Immature natural killer cell (primary cell): ENCODE measurements around the gene PRR20G. TPM values are rescaled to one million over a fixed set of nuclear protein-coding genes. Genes with fewer than 3 reads are reported as not detected.

Source experiments
- DNase-seq, 3 donors: peaks; one replicate each; pipeline ENCODE4 v3.0.0; 2022; ENCODE audit warnings: mixed read lengths in 1 of 3
- H3K27ac Mint-ChIP-seq, 6 donors: one replicate each; pipeline ENCODE4 v1.8.0; 2020; ENCODE audit warnings: mixed read lengths in 6 of 6, mild to moderate bottlenecking in 5 of 6, inconsistent platforms in 4 of 6, moderate library complexity in 3 of 6
- H3K27me3 Mint-ChIP-seq, 3 donors: one replicate each; pipeline ENCODE4 v1.8.0; 2020 to 2021; ENCODE audit warnings: low read depth in 3 of 3, mild to moderate bottlenecking in 3 of 3, mixed read lengths in 3 of 3, moderate library complexity in 3 of 3, inconsistent platforms in 1 of 3
- H3K36me3 Mint-ChIP-seq, 3 donors: one replicate each; pipeline ENCODE4 v1.8.0; 2020; ENCODE audit warnings: mixed read lengths in 3 of 3, inconsistent platforms in 2 of 3, mild to moderate bottlenecking in 2 of 3
- H3K4me1 Mint-ChIP-seq, 2 donors: one replicate each; pipeline ENCODE4 v1.8.0; 2020; ENCODE audit warnings: inconsistent platforms in 2 of 2, mild to moderate bottlenecking in 2 of 2, mixed read lengths in 2 of 2, moderate library complexity in 1 of 2
- H3K4me3 Mint-ChIP-seq, 5 donors: one replicate each; pipeline ENCODE4 v1.8.0; 2020; ENCODE audit warnings: mild to moderate bottlenecking in 5 of 5, mixed read lengths in 5 of 5, inconsistent platforms in 3 of 5, moderate library complexity in 3 of 5
- H3K9me3 Mint-ChIP-seq, 6 donors: one replicate each; pipeline ENCODE4 v1.8.0; 2020; ENCODE audit warnings: mild to moderate bottlenecking in 6 of 6, mixed read lengths in 6 of 6, inconsistent platforms in 4 of 6, moderate library complexity in 3 of 6
- polyA plus RNA-seq, 3 donors: library from polyadenylated mRNA; unstranded; fragments of 300-500 nt; fragmentation: Illumina TruSeq; gene quantifications; one replicate each; pipeline ENCODE4 v1.2.3, GENCODE V29; 2021

PRR20G gene
- polyA plus RNA-seq, 3 donors from 2014 or later: not detected

- Mint-ChIP-seq H3K27me3 (peaks cover 0 to 4% (median 2%) of the 10 kb centered on the region in 3 donors), H3K36me3 (no peaks in the 10 kb centered on the region), H3K4me1 (no peaks in the 10 kb centered on the region), H3K4me3 (no peak overlapping the region), H3K9me3 (peaks cover 0 to 3% (median 0%) of the 10 kb centered on the region in 6 donors), H3K27ac (no peak overlapping the region)
- no peak for DNase-seq
These were observed 33.1 kb downstream of the PRR20G start for GRCh38 chr3:127254730-127255129.

DNA sequence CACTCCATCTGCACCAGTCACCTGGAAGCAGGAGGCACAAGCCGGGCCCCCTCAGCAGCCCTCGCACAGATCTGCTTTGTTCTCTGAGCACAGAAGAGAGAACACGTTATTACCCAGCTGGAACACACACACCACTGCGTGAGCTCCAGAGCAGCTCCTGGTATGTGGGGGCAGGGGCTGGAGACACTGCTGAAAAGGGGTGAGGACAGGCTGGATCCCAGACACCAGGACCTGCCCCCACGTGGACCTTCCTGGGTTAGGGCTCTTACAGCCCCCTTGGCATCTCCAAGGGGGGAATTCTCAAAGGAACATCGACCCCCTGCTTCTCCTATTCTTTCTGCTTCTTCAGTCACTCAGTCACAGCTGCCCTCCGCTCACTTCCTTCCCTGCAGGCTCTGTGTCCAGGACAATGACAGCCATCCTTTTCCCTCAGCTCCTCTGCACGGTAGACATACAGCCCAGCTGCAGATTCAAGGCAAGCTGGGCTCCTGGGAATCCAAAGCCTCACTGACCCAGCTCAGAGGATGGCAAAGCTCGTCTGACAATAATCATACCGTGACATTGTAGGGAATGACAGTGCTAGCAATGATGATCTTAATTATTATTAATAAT is 33.7 kb downstream of the PRR20G start:
- H3K9me3 Mint-ChIP-seq: peaks cover 0 to 3% (median 1%) of the 10 kb centered on the region in 6 donors
- no peaks in the 10 kb centered on the region for H3K4me1 Mint-ChIP-seq

GRCh38 chr3:127253491-127253890 is 34.4 kb downstream of the PRR20G start:
- Mint-ChIP-seq H3K27ac (no peak overlapping the region), H3K9me3 (peaks cover 0 to 9% (median 3%) of the 10 kb centered on the region in 6 donors), H3K4me1 (no peaks in the 10 kb centered on the region), H3K36me3 (no peaks in the 10 kb centered on the region), H3K4me3 (no peak overlapping the region), H3K27me3 (peaks cover 0 to 4% (median 2%) of the 10 kb centered on the region in 3 donors)
- no peak for DNase-seq

More for the DNA sequence above, 33.7 kb downstream of the PRR20G start:
- Mint-ChIP-seq H3K27ac (no peak overlapping the region), H3K4me3 (no peak overlapping the region), H3K27me3 (peaks cover 0 to 4% (median 2%) of the 10 kb centered on the region in 3 donors), H3K36me3 (no peaks in the 10 kb centered on the region)
- no peak for DNase-seq

DNA sequence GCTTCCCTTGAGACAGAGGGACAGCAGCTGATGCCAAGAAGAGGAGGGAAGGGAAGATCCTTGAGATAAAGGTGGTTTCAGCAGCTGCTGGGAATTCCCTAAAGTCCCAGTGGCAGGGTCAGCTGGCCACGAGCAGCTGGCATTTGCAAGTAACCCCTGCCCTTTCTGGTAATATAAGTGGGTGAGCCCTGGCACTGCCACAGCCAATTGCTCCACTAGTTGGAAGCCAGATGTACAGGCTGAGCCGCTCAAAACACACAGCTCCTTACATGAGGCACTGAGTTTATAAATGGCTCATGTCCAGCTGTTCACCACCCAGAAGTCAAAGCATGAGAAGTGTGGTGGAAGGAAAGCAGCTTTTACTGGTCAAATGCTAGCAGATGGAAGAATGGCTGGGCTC is 35.4 kb downstream of the PRR20G start:
- DNase-seq: no peak
- Mint-ChIP-seq H3K27me3 (peaks cover 0 to 4% (median 2%) of the 10 kb centered on the region in 3 donors), H3K27ac (no peak overlapping the region), H3K36me3 (no peaks in the 10 kb centered on the region), H3K4me1 (no peaks in the 10 kb centered on the region), H3K4me3 (no peak overlapping the region), H3K9me3 (peaks cover 0 to 20% (median 10%) of the 10 kb centered on the region in 6 donors)

DNA sequence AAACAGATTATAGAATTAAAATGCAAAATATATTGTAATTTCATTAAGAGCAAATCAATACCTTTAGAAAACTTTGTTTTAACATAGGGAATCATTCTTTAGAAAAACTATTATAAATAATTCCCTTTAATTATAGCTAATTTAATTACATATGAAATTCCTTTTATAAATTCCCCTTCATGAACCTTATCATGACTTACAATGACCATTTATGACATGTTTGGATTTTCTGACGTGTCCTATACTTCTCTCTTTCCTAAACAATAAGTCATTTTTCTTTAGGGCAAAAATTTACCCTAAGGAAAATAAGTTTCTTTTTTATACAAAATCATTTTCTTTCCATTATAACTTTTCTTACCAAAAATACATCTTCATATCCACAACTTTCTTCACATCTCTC is 37.8 kb downstream of the PRR20G start:
- H3K27me3 Mint-ChIP-seq: peaks cover 0 to 2% (median 2%) of the 10 kb centered on the region in 3 donors
- H3K9me3 Mint-ChIP-seq: peaks cover 11 to 44% (median 24%) of the 10 kb centered on the region in 6 donors
- DNase-seq: no peak
- no peak overlapping the region for H3K27ac Mint-ChIP-seq
- H3K4me1 Mint-ChIP-seq: no peaks in the 10 kb centered on the region
- H3K36me3 Mint-ChIP-seq: no peaks in the 10 kb centered on the region
- no peak overlapping the region for H3K4me3 Mint-ChIP-seq

GRCh38 chr3:127247292-127247691 is 40.6 kb downstream of the PRR20G start:
- Mint-ChIP-seq H3K9me3 (peaks cover 14 to 48% (median 32%) of the 10 kb centered on the region in 6 donors), H3K27me3 (peaks cover 0 to 4% (median 4%) of the 10 kb centered on the region in 3 donors), H3K4me1 (no peaks in the 10 kb centered on the region), H3K36me3 (no peaks in the 10 kb centered on the region), H3K4me3 (no peak overlapping the region), H3K27ac (no peak overlapping the region)
- no peak for DNase-seq

DNA sequence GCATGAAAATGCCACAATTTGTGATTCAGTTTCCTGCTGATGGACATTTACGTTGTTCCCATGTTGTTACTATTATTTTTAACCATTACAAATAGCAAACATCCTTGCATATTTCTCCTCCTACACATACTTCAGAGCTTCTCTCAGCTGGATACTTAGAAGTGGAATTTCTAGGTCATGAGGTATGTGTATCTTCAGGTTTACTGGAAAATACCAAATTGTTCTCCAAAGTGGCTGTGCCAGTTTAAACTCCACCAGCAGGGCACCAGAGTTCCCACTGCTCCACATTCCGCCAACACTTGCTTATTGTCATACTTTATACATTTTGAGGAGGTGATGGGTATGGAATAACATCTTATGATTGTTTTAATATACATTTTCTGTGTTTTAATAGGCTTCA is 49.2 kb downstream of the PRR20G start:
- H3K27me3 Mint-ChIP-seq: peaks cover 2 to 7% (median 4%) of the 10 kb centered on the region in 3 donors
- no peak overlapping the region for H3K4me3 Mint-ChIP-seq
- H3K36me3 Mint-ChIP-seq: no peaks in the 10 kb centered on the region
- H3K4me1 Mint-ChIP-seq: no peaks in the 10 kb centered on the region
- peaks cover 4 to 15% (median 6%) of the 10 kb centered on the region in 6 donors for H3K9me3 Mint-ChIP-seq
- DNase-seq: no peak
- no peak overlapping the region for H3K27ac Mint-ChIP-seq

DNA sequence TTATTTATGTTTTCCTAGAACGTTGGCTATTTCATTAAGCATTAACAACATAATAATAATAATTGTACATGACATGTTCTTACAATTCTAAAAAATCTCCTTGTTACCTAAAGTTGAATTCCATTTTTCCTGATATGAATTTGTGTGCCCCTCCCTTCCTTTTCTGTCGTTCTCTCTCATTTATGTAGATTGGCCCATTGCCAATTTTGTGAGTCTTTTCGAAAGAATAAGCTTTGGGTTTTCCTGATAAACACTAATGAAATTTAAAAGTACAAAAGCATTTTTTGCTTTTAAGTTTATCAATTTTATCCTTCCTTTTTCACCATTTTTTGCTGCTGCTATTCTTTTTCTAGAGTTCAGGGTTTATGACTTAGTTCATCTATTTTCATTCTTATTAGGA is 50.0 kb downstream of the PRR20G start:
- Mint-ChIP-seq H3K27ac (no peak overlapping the region), H3K9me3 (peaks cover 4 to 15% (median 6%) of the 10 kb centered on the region in 6 donors), H3K27me3 (peaks cover 0 to 8% (median 8%) of the 10 kb centered on the region in 3 donors), H3K36me3 (no peaks in the 10 kb centered on the region), H3K4me1 (no peaks in the 10 kb centered on the region), H3K4me3 (no peak overlapping the region)
- no peak for DNase-seq

- H3K27me3 Mint-ChIP-seq: peaks cover 0 to 10% (median 5%) of the 10 kb centered on the region in 3 donors
- no peaks in the 10 kb centered on the region for H3K9me3 Mint-ChIP-seq
- H3K27ac Mint-ChIP-seq: no peak overlapping the region
These were observed 52.1 kb downstream of the PRR20G start for GRCh38 chr3:127235706-127236105.

GRCh38 chr3:127234778-127235177 is 53.1 kb downstream of the PRR20G start:
- DNase-seq: no peak
- Mint-ChIP-seq H3K27ac (no peak overlapping the region), H3K4me1 (no peaks in the 10 kb centered on the region), H3K36me3 (no peaks in the 10 kb centered on the region), H3K4me3 (no peak overlapping the region), H3K9me3 (no peaks in the 10 kb centered on the region), H3K27me3 (peaks cover 0 to 7% (median 5%) of the 10 kb centered on the region in 3 donors)

More at GRCh38 chr3:127235706-127236105, 52.1 kb downstream of the PRR20G start:
- DNase-seq: no peak
- H3K36me3 Mint-ChIP-seq: no peaks in the 10 kb centered on the region
- H3K4me3 Mint-ChIP-seq: no peak overlapping the region
- H3K4me1 Mint-ChIP-seq: no peaks in the 10 kb centered on the region

Other genes with a start within 250 kb of the PRR20G start
- gene PRR23E, start 94.9 kb downstream of the PRR20G start, polyA plus RNA-seq: not detected